PC-9 (cell line): ENCODE results near the gene GABPB1. TPM values are rescaled to one million over a fixed set of nuclear protein-coding genes. Genes with fewer than 3 reads are reported as not detected.

Experiments
- BruUV-seq: library from RNA; stranded (reverse); fragments of 400-500 nt; replicated peaks from 2 replicates; lab custom pipeline; 2021; lab: Mats Ljungman, UMichigan
- CTCF ChIA-PET: fragments of 300-600 bp; sonication (Branson Sonifier 250); formaldehyde crosslinking; loops from one replicate; lab custom pipeline; 2022; ENCODE audit warnings: antibody characterized with exemption; lab: Charles Lee
- POLR2A ChIA-PET: fragments of 300-600 bp; sonication (Branson Sonifier 250); formaldehyde crosslinking; loops from one replicate; lab custom pipeline; 2022; ENCODE audit warnings: antibody characterized with exemption; ENCODE audit not compliant: unreplicated experiment; lab: Charles Lee
- DNase-seq, 2 experiments: peaks; one replicate each; pipeline versions ENCODE4 v3.0.0 to v3.0.0-alpha.2; 2015 to 2022; ENCODE audit warnings: mixed read lengths in 1 of 2
- H2AFZ ChIP-seq: fragments of 200-600 bp; sonication (generic); 2 replicates; pipeline ENCODE4 v1.8.1; 2017; ENCODE audit warnings: antibody characterized with exemption
- H3F3A ChIP-seq: fragments of 200-600 bp; sonication (generic); 2 replicates; pipeline ENCODE4 v1.8.1; 2017; ENCODE audit warnings: antibody characterized with exemption, mild to moderate bottlenecking, low read depth; ENCODE audit not compliant: insufficient read depth
- H3K27ac ChIP-seq: fragments of 200-600 bp; sonication (generic); 2 replicates; pipeline ENCODE4 v1.6.1; 2016; ENCODE audit warnings: mixed run types
- H3K27me3 ChIP-seq: fragments of 200-600 bp; sonication (generic); 2 replicates; pipeline ENCODE4 v1.6.1; 2016; ENCODE audit warnings: low read depth, mixed run types; ENCODE audit not compliant: insufficient read depth
- H3K36me3 ChIP-seq: fragments of 200-600 bp; sonication (generic); 2 replicates; pipeline ENCODE4 v1.6.1; 2016; ENCODE audit warnings: low read depth, mixed run types
- H3K4me1 ChIP-seq: fragments of 200-600 bp; sonication (generic); replicated peaks from 2 replicates; pipeline ENCODE4 v1.6.1; 2016; ENCODE audit warnings: mixed run types; ENCODE audit not compliant: insufficient read depth
- H3K4me2 ChIP-seq: fragments of 200-600 bp; sonication (generic); 2 replicates; pipeline ENCODE4 v1.6.1; 2017; ENCODE audit warnings: mixed run types
- H3K4me3 ChIP-seq: fragments of 200-600 bp; sonication (generic); 2 replicates; pipeline ENCODE4 v1.6.1; 2016; ENCODE audit warnings: mixed run types
- H3K79me2 ChIP-seq: fragments of 200-600 bp; sonication (generic); 2 replicates; pipeline ENCODE4 v1.6.1; 2017; ENCODE audit warnings: low read depth, mixed run types
- H3K9me2 ChIP-seq: fragments of 200-600 bp; sonication (generic); 2 replicates; pipeline ENCODE4 v1.8.1; 2017; ENCODE audit warnings: mild to moderate bottlenecking; ENCODE audit not compliant: insufficient read depth
- H3K9me3 ChIP-seq: fragments of 200-600 bp; sonication (generic); 2 replicates; pipeline ENCODE4 v1.8.1; 2016; ENCODE audit warnings: low read depth; ENCODE audit not compliant: insufficient read depth
- H4K20me1 ChIP-seq: fragments of 200-600 bp; sonication (generic); 2 replicates; pipeline ENCODE4 v1.8.1; 2017; ENCODE audit not compliant: insufficient read depth
- CTCF ChIP-seq: fragments of 200-600 bp; sonication (generic); conservative IDR thresholded peaks from 2 replicates; pipeline ENCODE4 v1.6.1; 2017; ENCODE audit warnings: mixed run types, antibody characterized with exemption, mild to moderate bottlenecking, moderate library complexity
- EZH2 ChIP-seq: fragments of 200-600 bp; sonication (generic); IDR thresholded peaks from 2 replicates; pipeline ENCODE4 v1.8.0; 2017; ENCODE audit warnings: antibody characterized with exemption, low read depth
- intact Hi-C: fragments of 100-400 bp; cut with micrococcal nuclease; formaldehyde crosslinking; loops from one replicate; pipeline ENCODE4 v1.10.0; 2022; ENCODE audit not compliant: unreplicated experiment
- total RNA-seq: library from RNA; stranded (reverse); gene quantifications from 2 replicates; pipeline ENCODE4 v1.2.3, GENCODE V29; 2021

The GABPB1 gene
- total RNA-seq, 1 experiment from 2014 or later: 21.7 TPM

GRCh38 chr15:50238255-50238654, 116.7 kb downstream of the GABPB1 start:
- Histone ChIP-seq H3K27ac (no peak overlapping the region), H3K9me2 (no peaks in the 10 kb centered on the region), H3F3A (no peaks in the 10 kb centered on the region; the same call in 1 of the 2 replicates), H3K4me2 (no peak overlapping the region), H3K4me1 (peaks cover 10% of the 10 kb centered on the region), H3K27me3 (no peaks in the 10 kb centered on the region), H3K79me2 (no peaks in the 10 kb centered on the region), H2AFZ (no peak overlapping the region), H3K36me3 (0 out of 2 replicates have a peak, but pooled peaks cover 3% of the 10 kb centered on the region), H3K9me3 (no peaks in the 10 kb centered on the region), H4K20me1 (no peaks in the 10 kb centered on the region), H3K4me3 (no peak overlapping the region)
- no TSS peak for BruUV-seq
- DNase-seq: no peak
- CTCF ChIA-PET: no interaction called here
- no peak for TF ChIP-seq EZH2
- no peak for TF ChIP-seq CTCF
- POLR2A ChIA-PET: interaction anchor here (0.7 kb wide), 1 partner anchor 1012 kb away, joined by 30 read pairs; no protein-coding TSS in a partner anchor
- intact Hi-C loops: no loop called here

GRCh38 chr15:50236433-50236832, 118.6 kb downstream of the GABPB1 start:
- H3F3A ChIP-seq: no peaks in the 10 kb centered on the region; the same call in 1 of the 2 replicates
- H3K4me2 ChIP-seq: no peak overlapping the region
- no peak overlapping the region for H3K4me3 ChIP-seq
- no peaks in the 10 kb centered on the region for H3K9me2 ChIP-seq
- no TSS peak for BruUV-seq
- H3K9me3 ChIP-seq: no peaks in the 10 kb centered on the region
- no peak for DNase-seq
- H3K36me3 ChIP-seq: 0 out of 2 replicates have a peak, but pooled peaks cover 3% of the 10 kb centered on the region
- H3K27ac ChIP-seq: no peak overlapping the region
- TF ChIP-seq EZH2 (no peak), CTCF (no peak)
- CTCF ChIA-PET: no interaction called here
- H2AFZ ChIP-seq: no peak overlapping the region
- POLR2A ChIA-PET: no interaction called here
- intact Hi-C loops: no loop called here
- no peaks in the 10 kb centered on the region for H3K79me2 ChIP-seq
- H4K20me1 ChIP-seq: no peaks in the 10 kb centered on the region
- H3K27me3 ChIP-seq: no peaks in the 10 kb centered on the region
- peaks cover 11% of the 10 kb centered on the region for H3K4me1 ChIP-seq

- Histone ChIP-seq H3K4me2 (no peak overlapping the region), H3K4me1 (peaks cover 7% of the 10 kb centered on the region; the same call in 1 of the 2 replicates), H3K9me2 (no peaks in the 10 kb centered on the region), H3K4me3 (no peak overlapping the region), H4K20me1 (no peaks in the 10 kb centered on the region), H3K9me3 (no peaks in the 10 kb centered on the region), H3K27ac (no peak overlapping the region), H3F3A (no peaks in the 10 kb centered on the region), H3K36me3 (0 out of 2 replicates have a peak, but pooled peaks cover 3% of the 10 kb centered on the region), H2AFZ (no peak overlapping the region), H3K79me2 (no peaks in the 10 kb centered on the region), H3K27me3 (no peaks in the 10 kb centered on the region)
- BruUV-seq: no TSS peak
- CTCF ChIA-PET: no interaction called here
- TF ChIP-seq EZH2 (no peak), CTCF (no peak)
- intact Hi-C loops: no loop called here
- DNase-seq: no peak
- POLR2A ChIA-PET: no interaction called here
Observed at GRCh38 chr15:50235794-50236193, 119.2 kb downstream of the GABPB1 start.
